Retinal pigment epithelial cell (primary cell): ENCODE measurements around the gene ZNF654.
A peak's percentile ranks its signal among the peaks of the same experiment; 100 is the strongest.

ENCODE experiments used
- DNase-seq: peaks from one replicate; pipeline ENCODE4 v3.0.0-alpha.2; 2010; ENCODE audit warnings: low read depth
- H3K4me3 ChIP-seq: 2 replicates; pipeline ENCODE4 v1.5.1; 2011; ENCODE audit warnings: mild to moderate bottlenecking, low read length, control low read depth, moderate library complexity
- TF ChIP-seq, protein P1 (sequence below): conservative IDR thresholded peaks from 2 replicates; pipeline ENCODE4 v1.5.1; 2011; ENCODE audit warnings: low read depth, low read length, control low read depth, inconsistent platforms

The ZNF654 gene

GRCh38 chr3:88038566-88038965, 20.5 kb upstream of the ZNF654 start:
- DNase-seq, result no peak
- no peak overlapping the region for H3K4me3 ChIP-seq
- TF ChIP-seq, protein P1, sequence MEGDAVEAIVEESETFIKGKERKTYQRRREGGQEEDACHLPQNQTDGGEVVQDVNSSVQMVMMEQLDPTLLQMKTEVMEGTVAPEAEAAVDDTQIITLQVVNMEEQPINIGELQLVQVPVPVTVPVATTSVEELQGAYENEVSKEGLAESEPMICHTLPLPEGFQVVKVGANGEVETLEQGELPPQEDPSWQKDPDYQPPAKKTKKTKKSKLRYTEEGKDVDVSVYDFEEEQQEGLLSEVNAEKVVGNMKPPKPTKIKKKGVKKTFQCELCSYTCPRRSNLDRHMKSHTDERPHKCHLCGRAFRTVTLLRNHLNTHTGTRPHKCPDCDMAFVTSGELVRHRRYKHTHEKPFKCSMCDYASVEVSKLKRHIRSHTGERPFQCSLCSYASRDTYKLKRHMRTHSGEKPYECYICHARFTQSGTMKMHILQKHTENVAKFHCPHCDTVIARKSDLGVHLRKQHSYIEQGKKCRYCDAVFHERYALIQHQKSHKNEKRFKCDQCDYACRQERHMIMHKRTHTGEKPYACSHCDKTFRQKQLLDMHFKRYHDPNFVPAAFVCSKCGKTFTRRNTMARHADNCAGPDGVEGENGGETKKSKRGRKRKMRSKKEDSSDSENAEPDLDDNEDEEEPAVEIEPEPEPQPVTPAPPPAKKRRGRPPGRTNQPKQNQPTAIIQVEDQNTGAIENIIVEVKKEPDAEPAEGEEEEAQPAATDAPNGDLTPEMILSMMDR, result no peak

DNA sequence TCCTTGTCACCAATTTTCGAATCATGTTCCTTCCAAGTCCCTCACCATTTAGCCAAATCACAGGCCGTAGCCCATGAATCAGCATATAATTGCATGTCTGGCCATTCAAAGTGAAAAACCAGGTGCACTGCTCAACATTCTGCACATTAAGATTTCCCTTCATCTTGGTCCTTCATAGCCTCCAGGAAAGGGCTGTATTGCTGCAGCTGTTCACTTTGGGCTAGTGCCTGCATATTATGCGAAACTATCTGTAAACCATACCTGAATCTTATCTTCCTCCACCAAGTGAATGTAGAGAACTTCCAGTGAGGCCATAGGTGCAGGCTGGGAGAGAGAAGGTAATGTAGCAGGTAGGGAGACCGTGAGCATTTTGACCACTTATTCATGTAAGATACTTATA, 18.5 kb upstream of the ZNF654 start:
- DNase-seq, result no peak
- H3K4me3 ChIP-seq, result no peak overlapping the region
- TF ChIP-seq, protein P1, result no peak

- TF ChIP-seq, protein P1, result no peak
- no peak overlapping the region for H3K4me3 ChIP-seq
- DNase-seq, result no peak
Observed at GRCh38 chr3:88041005-88041404, 18.1 kb upstream of the ZNF654 start.

GRCh38 chr3:88044411-88044810, 14.6 kb upstream of the ZNF654 start:
- H3K4me3 ChIP-seq, result no peak overlapping the region
- TF ChIP-seq, protein P1, result no peak
- DNase-seq, result no peak

GRCh38 chr3:88046766-88047165, 12.3 kb upstream of the ZNF654 start:
- TF ChIP-seq, protein P1, result no peak
- H3K4me3 ChIP-seq, result no peak overlapping the region
- DNase-seq, result no peak

GRCh38 chr3:88057630-88058305, 1.3 kb upstream of the ZNF654 start:
- H3K4me3 ChIP-seq, result peak overlapping the region; percentile 80
- no peak for DNase-seq
- TF ChIP-seq, protein P1, result peak; percentile 27

- TF ChIP-seq, protein P1, result no peak
- peak overlapping the region; percentile 80 for H3K4me3 ChIP-seq
- DNase-seq, result no peak
Observed at GRCh38 chr3:88058306-88058580, 812 bp upstream of the ZNF654 start.
